Natural killer cell treated with Interleukin-12 subunit alpha and Interleukin-12 subunit beta and Interleukin-15 and Interleukin-18, amount 100 ng/mL, for 72 hours (primary cell): ENCODE data around the gene AKT1S1. TPM values are rescaled to one million over a fixed set of nuclear protein-coding genes. Genes with fewer than 3 reads are reported as not detected.

Experiments
- ATAC-seq, 2 donors: fragments of 150-1000 bp; cut with Tn5 transposase in 1 of 2; sonication (Bioruptor Pico), chemical (Tn5 transposase) in 1 of 2; 2 replicates each; pipeline ENCODE4 v1.10.0; 2021
- DNase-seq: peaks from one replicate; pipeline ENCODE4 v3.0.0; 2022; ENCODE audit warnings: low spot score
- H3K27ac Mint-ChIP-seq, 2 donors: 1 replicate in 1 of 2; 2 replicates in 1 of 2; pipeline ENCODE4 v1.8.0; 2022; ENCODE audit warnings: mixed read lengths in 2 of 2, mild to moderate bottlenecking in 1 of 2, moderate library complexity in 1 of 2
- H3K27me3 Mint-ChIP-seq, 2 donors: 1 replicate in 1 of 2; 2 replicates in 1 of 2; pipeline ENCODE4 v1.8.0; 2022; ENCODE audit warnings: mixed read lengths in 2 of 2
- H3K36me3 Mint-ChIP-seq: one replicate; pipeline ENCODE4 v1.8.0; 2022; ENCODE audit warnings: mixed read lengths
- H3K4me1 Mint-ChIP-seq, 2 donors: 1 replicate in 1 of 2; 2 replicates in 1 of 2; pipeline ENCODE4 v1.8.0; 2022; ENCODE audit warnings: low read depth in 2 of 2, mixed read lengths in 2 of 2, mild to moderate bottlenecking in 1 of 2
- H3K4me3 Mint-ChIP-seq: one replicate; pipeline ENCODE4 v1.8.0; 2022; ENCODE audit warnings: mixed read lengths
- H3K9me3 Mint-ChIP-seq: 2 replicates; pipeline ENCODE4 v1.8.0; 2022; ENCODE audit warnings: mixed read lengths
- total RNA-seq, 2 donors: library from RNA; stranded (reverse); gene quantifications; one replicate each; pipeline ENCODE4 v1.2.3, GENCODE V29; 2022

The AKT1S1 gene
- total RNA-seq, 2 donors from 2014 or later = 16.8 to 32.1 TPM

DNA sequence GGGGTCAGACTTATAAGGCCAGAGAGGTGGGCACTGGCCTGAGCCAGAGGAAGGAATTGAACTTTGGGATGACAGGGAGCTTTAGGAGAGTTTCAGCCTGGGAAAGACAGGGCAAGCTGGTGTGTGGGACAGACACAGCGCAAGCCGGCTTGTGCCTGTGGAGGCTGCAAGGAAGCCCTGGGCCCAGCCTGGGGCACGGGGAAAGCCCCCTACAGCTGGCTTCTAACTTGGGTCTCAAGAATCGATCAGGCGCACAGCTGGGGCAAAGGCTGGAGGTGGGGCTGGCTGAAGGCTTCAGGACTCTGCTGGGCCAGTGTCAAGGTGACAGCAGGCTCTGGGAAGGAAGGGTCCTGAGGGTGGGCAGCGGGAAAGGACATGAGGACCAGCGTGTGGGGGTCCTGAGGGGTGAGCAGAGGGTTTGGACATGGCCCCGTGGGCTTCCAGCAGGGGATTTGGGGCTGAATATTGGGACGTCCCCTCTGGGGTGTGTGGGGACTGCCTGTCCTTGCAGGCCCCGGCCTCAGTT lies 23.2 kb downstream of the AKT1S1 start:
- peaks cover 3% of the 10 kb centered on the region for H3K9me3 Mint-ChIP-seq
- peak overlapping the region in 1 of 2 donors; percentile 53 for H3K27ac Mint-ChIP-seq
- H3K36me3 Mint-ChIP-seq = peaks cover 4% of the 10 kb centered on the region
- H3K4me3 Mint-ChIP-seq = peak overlapping the region; percentile 21
- ATAC-seq = no peak
- DNase-seq = no peak
- peaks cover 19 to 22% of the 10 kb centered on the region in 2 donors for H3K4me1 Mint-ChIP-seq
- H3K27me3 Mint-ChIP-seq = no peaks in the 10 kb centered on the region

DNA sequence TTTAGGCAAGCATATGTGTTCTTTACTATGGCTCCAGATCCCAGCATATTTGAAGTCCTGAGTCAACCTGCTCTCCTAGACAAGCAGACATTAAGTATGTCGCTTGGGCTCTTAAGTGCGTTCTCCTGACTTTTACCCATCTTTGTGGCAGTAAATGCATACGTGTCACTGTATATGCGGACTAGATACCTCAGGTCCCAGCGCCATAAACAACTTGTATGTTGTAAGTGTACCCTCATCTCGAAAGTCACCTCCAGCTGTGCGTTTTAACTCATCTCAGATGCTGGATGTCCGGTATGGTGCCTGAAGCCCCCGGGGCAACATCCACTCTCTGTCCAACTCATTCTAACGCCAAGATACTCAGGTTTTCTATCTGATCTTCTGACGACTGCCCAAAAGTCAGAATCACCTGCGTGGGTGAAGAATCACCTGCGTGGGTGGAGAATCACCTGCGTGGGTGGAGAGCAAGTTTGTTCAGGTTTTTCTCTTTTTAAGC lies 24.5 kb downstream of the AKT1S1 start:
- peaks cover 30 to 33% of the 10 kb centered on the region in 2 donors for H3K4me1 Mint-ChIP-seq
- peaks cover 6% of the 10 kb centered on the region for H3K36me3 Mint-ChIP-seq
- H3K9me3 Mint-ChIP-seq = peaks cover 3% of the 10 kb centered on the region
- peak overlapping the region; percentile 60 to 75 for H3K27ac Mint-ChIP-seq
- ATAC-seq = no peak
- no peaks in the 10 kb centered on the region for H3K27me3 Mint-ChIP-seq
- DNase-seq = no peak
- peak overlapping the region; percentile 87 for H3K4me3 Mint-ChIP-seq

DNA sequence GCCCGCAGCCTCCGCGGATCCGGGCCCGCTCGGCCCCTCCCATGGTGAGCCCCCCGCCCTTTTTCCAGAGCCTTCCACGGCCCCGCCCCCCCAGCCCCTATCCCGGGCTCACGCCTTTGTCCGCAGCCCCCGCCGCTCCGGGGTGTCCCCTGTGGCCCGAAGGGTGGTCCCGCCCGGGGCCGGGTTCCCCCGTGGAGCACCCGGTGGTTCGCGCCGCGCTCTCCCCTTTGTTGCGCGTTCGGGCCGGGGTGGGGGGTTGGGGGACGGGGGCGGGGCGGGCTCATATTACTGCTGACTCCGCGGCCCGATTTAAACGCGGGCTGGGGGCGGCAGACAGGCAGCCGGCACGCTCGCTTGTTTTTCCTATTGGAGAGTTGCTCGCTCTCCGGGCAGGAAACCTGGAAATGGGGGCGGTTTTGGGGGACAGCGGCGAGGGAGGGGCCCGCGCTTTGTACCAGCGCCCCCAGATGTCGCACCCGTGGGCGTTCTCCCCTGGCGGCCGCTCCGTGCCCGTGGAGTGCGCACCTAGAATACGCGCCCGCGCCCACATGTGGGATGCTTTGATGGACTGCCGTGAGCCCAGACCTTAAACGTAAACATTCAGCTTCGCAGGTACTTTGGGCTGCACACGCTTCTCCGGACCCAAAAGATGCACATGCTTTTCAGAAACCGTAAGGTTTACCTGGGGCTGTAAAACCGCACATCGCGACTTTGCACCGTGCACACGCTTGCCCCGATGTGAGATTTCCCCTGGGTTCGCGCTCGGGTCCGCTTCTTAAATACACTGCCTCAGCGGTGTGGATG lies 25.5 kb downstream of the AKT1S1 start:
- H3K4me1 Mint-ChIP-seq = peaks cover 32 to 33% of the 10 kb centered on the region in 2 donors
- H3K9me3 Mint-ChIP-seq = peaks cover 3% of the 10 kb centered on the region
- no peaks in the 10 kb centered on the region for H3K27me3 Mint-ChIP-seq
- H3K36me3 Mint-ChIP-seq = peaks cover 6% of the 10 kb centered on the region
- DNase-seq = no peak
- peak overlapping the region; percentile 87 for H3K4me3 Mint-ChIP-seq
- peak in 1 of 2 donors; percentile 3 for ATAC-seq
- peak overlapping the region; percentile 60 to 75 for H3K27ac Mint-ChIP-seq

DNA sequence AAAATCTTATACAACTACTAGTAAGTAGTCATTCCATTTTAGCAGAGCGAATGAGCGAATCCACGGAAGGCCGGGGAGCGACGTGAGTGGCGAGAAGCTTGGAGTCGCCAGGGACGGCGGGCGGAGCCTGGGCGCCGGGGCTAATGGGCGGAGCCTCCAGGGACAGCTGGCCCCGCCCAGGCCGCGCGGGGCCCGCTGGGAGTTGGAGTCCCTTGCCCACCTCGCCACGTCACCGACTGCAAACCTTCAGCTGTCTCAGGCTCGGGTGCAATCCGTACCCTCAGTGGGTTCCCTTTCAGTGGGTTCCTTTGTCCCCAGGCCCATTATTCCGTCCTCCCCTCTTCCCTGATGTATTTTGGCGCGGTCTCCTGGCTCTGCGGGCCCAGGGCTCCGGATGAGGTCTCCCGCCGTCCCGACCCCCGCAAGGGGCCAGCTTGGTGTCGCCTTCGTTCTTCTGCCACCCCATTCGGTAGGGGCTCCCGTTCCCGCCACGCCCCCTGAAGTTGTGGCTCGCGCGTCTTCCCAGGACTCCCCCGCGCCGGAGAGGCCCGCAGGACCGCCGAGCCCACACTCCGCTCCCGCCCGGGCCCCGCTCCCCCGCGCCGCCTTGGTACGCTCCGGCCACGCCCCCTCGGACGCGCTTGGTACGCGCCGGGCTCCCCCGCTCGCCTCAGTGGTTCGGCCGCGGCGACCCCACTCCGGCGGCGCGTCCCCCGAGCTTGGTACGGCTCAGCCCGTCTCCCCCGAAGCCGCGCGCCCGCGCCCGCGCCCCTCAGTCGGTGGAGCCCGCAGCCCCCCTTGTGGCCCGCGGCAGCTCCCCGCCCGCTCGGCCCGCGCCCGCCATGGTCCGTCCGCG lies 26.4 kb downstream of the AKT1S1 start, which contains the start of gene PTOV1:
Gene PTOV1, plus strand, starts transcription at position 673 of the 856 bp plus-strand sequence.
- Mint-ChIP-seq H3K9me3 (peaks cover 3% of the 10 kb centered on the region), H3K36me3 (peaks cover 6% of the 10 kb centered on the region), H3K27me3 (no peaks in the 10 kb centered on the region), H3K4me1 (peaks cover 32 to 33% of the 10 kb centered on the region in 2 donors), H3K27ac (peak within 1 kb of the TSS; percentile 75 to 81), H3K4me3 (peak within 1 kb of the TSS; percentile 91)
- peak; percentile 92 to 96 for ATAC-seq
- peak; percentile 91 for DNase-seq

DNA sequence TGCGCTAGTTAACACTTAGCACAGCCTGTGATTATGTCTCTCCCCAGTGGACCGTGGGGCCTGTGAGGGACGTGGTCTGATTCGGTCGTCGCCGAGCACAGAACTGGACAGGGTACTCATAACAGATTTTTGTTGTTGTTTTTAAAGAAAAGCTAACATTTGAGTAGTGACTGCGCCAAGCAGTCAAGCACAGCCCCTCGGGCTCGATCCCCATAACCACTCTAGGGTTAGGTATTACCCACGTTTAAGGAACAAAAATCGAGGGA lies 27.0 kb downstream of the AKT1S1 start:
- DNase-seq = no peak
- Mint-ChIP-seq H3K36me3 (peaks cover 6% of the 10 kb centered on the region), H3K4me1 (peaks cover 32 to 33% of the 10 kb centered on the region in 2 donors), H3K4me3 (peak overlapping the region; percentile 91), H3K27me3 (no peaks in the 10 kb centered on the region), H3K27ac (peak overlapping the region; percentile 75 to 81), H3K9me3 (peaks cover 3% of the 10 kb centered on the region)
- no peak for ATAC-seq

DNA sequence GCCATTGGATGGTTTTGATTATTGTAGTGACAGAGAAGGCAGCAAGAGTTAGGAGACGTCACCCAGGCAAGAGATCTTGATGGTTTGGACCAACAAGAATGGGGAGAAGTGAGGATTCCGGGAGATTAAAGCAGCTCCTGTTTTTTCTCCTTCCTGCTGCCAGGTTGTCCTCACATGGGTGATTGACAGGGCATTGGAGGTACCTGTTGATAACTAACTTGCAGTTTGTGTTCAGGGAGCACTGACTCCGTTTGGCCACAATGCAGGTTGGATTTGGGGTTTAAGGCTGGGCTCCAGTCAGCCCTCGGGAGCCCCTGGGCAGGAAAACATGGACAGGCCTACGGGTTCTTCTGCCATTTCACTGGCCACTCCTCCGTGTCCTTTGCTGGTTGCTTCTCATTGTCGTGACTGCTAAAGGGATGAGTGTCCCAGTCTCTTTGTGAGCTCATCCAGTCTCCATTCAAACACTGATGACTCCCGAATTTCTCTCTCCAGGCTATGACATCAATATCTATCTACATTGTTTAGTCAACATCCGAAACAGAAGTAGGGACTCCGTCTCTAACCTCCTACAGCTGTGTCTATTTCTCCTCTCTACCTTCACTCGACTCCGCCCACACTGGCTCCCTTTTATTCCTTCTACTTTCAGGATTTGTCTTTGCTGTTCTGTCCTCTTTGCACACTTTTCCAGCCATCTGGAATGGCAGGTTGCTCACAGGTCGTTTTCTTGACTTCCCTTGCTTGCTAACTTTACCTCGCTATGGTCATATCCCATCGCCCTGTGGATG lies 27.5 kb downstream of the AKT1S1 start:
- H3K4me1 Mint-ChIP-seq = peaks cover 32 to 33% of the 10 kb centered on the region in 2 donors
- no peaks in the 10 kb centered on the region for H3K27me3 Mint-ChIP-seq
- peak overlapping the region; percentile 91 for H3K4me3 Mint-ChIP-seq
- H3K36me3 Mint-ChIP-seq = peaks cover 6% of the 10 kb centered on the region
- no peak for DNase-seq
- peaks cover 3% of the 10 kb centered on the region for H3K9me3 Mint-ChIP-seq
- peak overlapping the region; percentile 75 to 81 for H3K27ac Mint-ChIP-seq
- ATAC-seq = no peak

DNA sequence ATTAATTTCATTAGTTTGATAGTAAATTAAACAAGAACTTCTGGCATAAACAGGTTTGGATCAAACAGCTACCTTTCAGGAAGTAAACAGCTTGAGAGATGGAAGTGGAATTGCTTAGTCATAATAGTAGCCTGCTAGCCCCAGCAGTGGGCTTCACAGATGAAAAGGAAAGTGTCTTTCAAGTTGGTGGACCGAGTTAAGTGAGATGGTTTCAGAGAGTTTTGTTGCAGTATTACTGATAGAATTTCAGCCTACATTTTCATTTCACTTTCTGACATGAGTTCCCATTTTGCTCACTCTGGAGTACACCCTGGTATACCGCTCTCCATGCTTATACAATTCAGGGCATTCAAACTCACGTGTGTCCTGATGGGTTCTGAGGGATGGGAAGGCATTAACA lies 28.2 kb downstream of the AKT1S1 start:
- Mint-ChIP-seq H3K36me3 (peaks cover 6% of the 10 kb centered on the region), H3K27ac (peak overlapping the region; percentile 9 to 64), H3K4me3 (peak overlapping the region; percentile 79), H3K4me1 (peaks cover 32 to 33% of the 10 kb centered on the region in 2 donors), H3K27me3 (no peaks in the 10 kb centered on the region), H3K9me3 (peaks cover 3% of the 10 kb centered on the region)
- DNase-seq = no peak
- ATAC-seq = peak in 1 of 2 donors; percentile 2

DNA sequence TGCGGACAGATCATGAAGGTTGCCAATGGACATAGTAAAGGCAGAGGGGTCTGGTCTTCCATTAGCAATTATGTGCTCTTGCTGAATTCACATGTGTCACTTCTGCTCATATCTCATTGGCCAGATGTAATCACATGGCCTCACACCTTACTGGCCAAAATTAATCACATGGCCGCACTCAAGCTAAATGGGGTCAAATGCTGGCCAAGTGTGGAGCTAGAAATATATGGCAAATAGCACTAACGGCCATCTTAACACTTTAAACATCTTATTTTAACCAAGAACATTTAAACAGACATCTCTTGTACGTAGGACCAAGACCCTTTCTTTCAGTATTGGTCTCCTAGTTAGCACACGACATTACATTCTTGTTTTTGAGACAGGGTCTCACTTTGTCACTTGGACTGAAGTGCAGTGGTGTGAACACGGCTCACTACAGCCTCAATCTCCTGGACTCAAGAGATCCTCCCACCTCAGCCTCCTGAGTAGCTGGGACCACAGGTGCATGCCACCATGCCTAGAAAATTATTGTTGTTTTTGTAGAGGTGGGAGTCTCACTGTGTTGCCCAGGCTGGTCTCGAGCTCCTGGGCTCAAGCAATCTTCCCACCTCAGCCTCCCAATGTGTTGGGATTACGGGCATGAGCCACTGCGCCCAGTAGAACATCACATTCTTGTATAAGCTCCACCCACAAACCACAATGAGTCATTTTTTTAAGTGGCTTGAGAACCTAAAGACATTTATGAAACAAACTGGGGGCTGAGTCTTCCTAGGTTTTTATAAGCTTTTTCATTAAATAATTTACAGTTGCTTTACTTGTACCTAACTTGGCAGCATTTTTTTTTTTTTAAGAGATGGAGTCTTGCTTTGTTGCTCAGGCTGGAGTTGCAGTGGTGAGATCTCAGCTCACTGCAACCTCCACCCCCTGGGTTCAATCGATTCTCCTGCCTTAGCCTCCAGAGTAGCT lies 29.1 kb downstream of the AKT1S1 start:
- ATAC-seq = no peak
- H3K27ac Mint-ChIP-seq = peak overlapping the region; percentile 9 to 64
- H3K9me3 Mint-ChIP-seq = peaks cover 3% of the 10 kb centered on the region
- no peaks in the 10 kb centered on the region for H3K27me3 Mint-ChIP-seq
- H3K4me3 Mint-ChIP-seq = peak overlapping the region; percentile 28
- peaks cover 32 to 33% of the 10 kb centered on the region in 2 donors for H3K4me1 Mint-ChIP-seq
- peaks cover 6% of the 10 kb centered on the region for H3K36me3 Mint-ChIP-seq
- DNase-seq = no peak

DNA sequence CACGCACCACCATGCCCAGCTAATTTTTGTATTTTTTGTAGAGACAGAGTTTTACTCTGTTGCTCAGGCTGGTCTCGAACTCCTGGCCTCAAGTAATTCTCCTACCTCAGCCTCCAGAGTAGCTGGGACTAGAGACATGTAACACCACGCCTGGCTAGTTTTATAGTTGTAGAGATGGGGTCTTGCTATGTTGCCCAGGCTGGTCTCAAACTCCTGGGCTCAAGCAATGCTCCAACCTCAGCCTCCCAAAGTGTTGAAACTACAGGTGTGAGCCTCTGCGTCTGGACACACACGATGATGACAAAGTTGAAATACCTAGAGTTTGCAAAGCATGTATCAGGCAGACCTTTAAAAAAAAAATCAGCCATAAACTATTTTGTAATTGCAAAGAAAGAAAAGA lies 30.7 kb downstream of the AKT1S1 start:
- H3K27ac Mint-ChIP-seq = no peak overlapping the region
- no peak for ATAC-seq
- no peaks in the 10 kb centered on the region for H3K27me3 Mint-ChIP-seq
- H3K36me3 Mint-ChIP-seq = peaks cover 6% of the 10 kb centered on the region
- no peak overlapping the region for H3K4me3 Mint-ChIP-seq
- H3K4me1 Mint-ChIP-seq = peaks cover 23 to 24% of the 10 kb centered on the region in 2 donors
- DNase-seq = no peak
- peaks cover 3% of the 10 kb centered on the region for H3K9me3 Mint-ChIP-seq

DNA sequence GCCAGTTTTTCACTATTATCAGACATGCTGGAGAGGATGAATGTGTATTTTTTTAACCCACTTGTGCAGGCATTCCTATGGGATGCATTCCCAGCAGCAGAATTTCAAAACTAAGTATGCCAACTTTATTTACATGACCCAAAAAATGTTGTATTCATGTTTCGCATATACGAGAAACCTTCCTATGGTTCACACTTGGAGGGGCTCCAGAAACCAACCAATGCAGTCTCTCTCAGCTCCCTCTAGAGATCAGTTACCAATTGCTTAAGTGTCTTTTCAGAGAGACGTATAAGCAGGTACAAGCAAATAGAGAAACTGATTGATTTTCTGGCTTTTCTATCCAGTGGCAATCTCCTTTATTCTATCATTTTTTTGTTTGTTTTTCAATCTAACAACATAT lies 31.7 kb downstream of the AKT1S1 start:
- ATAC-seq (no peak), DNase-seq (no peak)
- Mint-ChIP-seq H3K36me3 (peaks cover 6% of the 10 kb centered on the region), H3K4me1 (peaks cover 23 to 24% of the 10 kb centered on the region in 2 donors), H3K9me3 (peaks cover 3% of the 10 kb centered on the region), H3K27ac (no peak overlapping the region), H3K27me3 (no peaks in the 10 kb centered on the region), H3K4me3 (no peak overlapping the region)

DNA sequence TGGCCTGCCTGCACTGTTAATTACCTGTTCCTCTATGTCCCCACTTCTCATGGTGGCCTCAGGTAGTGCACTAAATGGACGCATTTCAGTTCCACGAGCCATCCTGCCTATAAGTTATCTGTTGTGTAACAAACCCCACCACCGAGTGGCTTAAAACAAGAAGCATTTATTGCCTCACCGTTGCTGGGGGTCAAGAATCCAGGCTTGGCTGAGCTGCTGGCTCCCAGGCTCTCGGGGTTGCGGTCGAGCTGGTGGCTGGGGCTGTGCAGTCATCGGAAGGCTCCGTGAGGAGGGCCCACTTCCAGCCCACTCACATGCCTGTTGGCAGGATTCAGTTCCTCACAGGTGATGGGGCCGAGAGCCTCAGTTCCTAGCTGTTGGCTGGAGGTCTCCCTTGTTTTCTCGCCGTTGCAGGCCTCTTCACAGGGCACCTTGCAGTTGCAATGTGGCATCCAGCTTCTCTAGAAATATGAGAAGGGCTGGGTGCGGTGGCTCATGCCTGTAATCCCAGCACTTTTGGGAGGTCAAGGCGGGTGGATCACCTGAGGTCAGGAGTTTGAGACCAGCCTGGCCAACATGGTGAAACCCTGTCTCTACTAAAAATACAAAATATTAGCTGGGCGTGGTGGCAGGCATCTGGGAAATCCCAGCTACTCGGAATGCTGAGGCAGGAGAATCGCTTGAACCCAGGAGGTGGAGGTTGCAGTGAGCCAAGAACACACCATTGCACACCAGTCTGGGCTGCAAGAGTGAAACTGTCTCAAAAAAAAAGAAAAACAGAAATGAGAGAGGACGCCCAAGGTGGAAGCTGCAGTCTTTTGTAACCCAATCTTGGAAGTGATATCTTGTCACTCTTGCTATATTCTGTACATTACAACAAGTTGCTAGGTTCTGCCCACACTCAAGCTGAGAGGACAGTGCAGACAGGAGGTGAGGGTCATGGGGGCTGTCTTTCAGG lies 32.7 kb downstream of the AKT1S1 start:
- H3K9me3 Mint-ChIP-seq = peaks cover 3% of the 10 kb centered on the region
- H3K27ac Mint-ChIP-seq = no peak overlapping the region
- peaks cover 16 to 17% of the 10 kb centered on the region in 2 donors for H3K4me1 Mint-ChIP-seq
- DNase-seq (no peak), ATAC-seq (no peak)
- H3K27me3 Mint-ChIP-seq = no peaks in the 10 kb centered on the region
- peaks cover 6% of the 10 kb centered on the region for H3K36me3 Mint-ChIP-seq
- H3K4me3 Mint-ChIP-seq = no peak overlapping the region
